ENCODE results near the gene CTSW.

Gene CTSW

GRCh38 chr11:65865550-65866172, 14.0 kb upstream of the CTSW start:
- Histone ChIP-seq H3K9ac (ENCODE audit: low read length) (no peak overlapping the region), H3K27ac (ENCODE audit: low read depth, low read length, poor library complexity, severe bottlenecking) (no peak overlapping the region), H3K27me3 (ENCODE audit: insufficient read depth, low read length) (no peaks in the 10 kb centered on the region), H2AFZ (ENCODE audit: low read length) (no peak overlapping the region), H3K9me3 (ENCODE audit: low read length) (no peaks in the 10 kb centered on the region), H3K36me3 (ENCODE audit: insufficient read depth, low read length) (peaks cover 63% of the 10 kb centered on the region), H3K4me3 (ENCODE audit: low read depth, low read length, poor library complexity, severe bottlenecking) (no peak overlapping the region), H3K4me2 (ENCODE audit: low read length) (no peak overlapping the region), H3K4me1 (ENCODE audit: insufficient read depth, low read length, severe bottlenecking) (peaks cover 11% of the 10 kb centered on the region), H3K9me2 (ENCODE audit: low read depth, low read length) (no peaks in the 10 kb centered on the region), H3F3A (ENCODE audit: insufficient read depth, low read length) (no peaks in the 10 kb centered on the region), H4K20me1 (ENCODE audit: insufficient read depth, low read length) (no peaks in the 10 kb centered on the region), H3K79me2 (ENCODE audit: insufficient read depth, low read length) (peaks cover 6% of the 10 kb centered on the region; the same call in 1 of the 2 replicates)
- no peak for TF ChIP-seq EZH2 (IDR thresholded peaks at IDR 0.05; ENCODE audit: borderline replicate concordance, low read length)
- TF ChIP-seq, protein P1, sequence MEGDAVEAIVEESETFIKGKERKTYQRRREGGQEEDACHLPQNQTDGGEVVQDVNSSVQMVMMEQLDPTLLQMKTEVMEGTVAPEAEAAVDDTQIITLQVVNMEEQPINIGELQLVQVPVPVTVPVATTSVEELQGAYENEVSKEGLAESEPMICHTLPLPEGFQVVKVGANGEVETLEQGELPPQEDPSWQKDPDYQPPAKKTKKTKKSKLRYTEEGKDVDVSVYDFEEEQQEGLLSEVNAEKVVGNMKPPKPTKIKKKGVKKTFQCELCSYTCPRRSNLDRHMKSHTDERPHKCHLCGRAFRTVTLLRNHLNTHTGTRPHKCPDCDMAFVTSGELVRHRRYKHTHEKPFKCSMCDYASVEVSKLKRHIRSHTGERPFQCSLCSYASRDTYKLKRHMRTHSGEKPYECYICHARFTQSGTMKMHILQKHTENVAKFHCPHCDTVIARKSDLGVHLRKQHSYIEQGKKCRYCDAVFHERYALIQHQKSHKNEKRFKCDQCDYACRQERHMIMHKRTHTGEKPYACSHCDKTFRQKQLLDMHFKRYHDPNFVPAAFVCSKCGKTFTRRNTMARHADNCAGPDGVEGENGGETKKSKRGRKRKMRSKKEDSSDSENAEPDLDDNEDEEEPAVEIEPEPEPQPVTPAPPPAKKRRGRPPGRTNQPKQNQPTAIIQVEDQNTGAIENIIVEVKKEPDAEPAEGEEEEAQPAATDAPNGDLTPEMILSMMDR (IDR thresholded peaks at IDR 0.05; ENCODE audit: low read length) = no peak

DNA sequence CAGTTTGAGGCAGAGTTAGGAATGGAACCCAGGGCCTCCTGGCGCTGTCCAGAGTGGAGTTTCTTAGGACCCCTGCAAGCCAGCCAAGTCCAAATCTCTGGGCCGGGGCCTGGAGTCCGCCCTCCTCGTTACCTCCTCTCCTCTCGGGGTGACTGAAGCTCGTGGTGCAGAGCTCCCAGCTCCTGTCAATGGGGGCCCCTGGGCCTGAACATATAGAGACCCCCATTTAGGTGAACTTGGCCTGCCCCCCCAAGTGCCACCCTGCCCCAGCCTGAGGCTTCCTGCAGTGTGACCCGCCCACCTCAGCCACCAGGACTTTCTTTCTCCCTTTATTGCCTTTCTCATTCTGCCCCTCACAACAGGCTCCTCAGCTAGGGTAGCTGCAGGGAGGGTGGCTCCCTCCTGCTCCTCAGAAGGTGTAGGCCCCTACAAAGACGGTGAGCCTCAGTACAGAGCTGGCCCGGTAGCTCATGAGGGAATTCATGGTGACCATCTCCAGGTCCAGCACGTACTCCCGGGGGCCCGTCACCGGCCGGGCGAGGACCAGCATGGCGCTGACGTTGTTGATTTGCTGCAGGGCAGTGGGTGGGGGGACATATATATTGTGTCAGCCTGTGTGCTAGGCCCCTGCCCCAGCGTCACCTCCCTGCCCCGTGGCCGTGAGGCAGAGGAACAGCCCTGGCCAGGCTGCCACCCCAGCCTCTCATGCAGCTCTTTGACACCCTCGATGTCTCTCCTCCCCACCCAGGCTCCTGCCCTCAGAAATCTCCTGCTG, 12.9 kb upstream of the CTSW start:
- TF ChIP-seq, protein P1 (IDR thresholded peaks at IDR 0.05; ENCODE audit: low read length) = no peak
- no peak for TF ChIP-seq EZH2 (IDR thresholded peaks at IDR 0.05; ENCODE audit: borderline replicate concordance, low read length)
- H3K27ac ChIP-seq (ENCODE audit: low read depth, low read length, poor library complexity, severe bottlenecking) = no peak overlapping the region
- H3K27me3 ChIP-seq (ENCODE audit: insufficient read depth, low read length) = peaks cover 3% of the 10 kb centered on the region; the same call in 1 of the 2 replicates
- H3F3A ChIP-seq (ENCODE audit: insufficient read depth, low read length) = no peaks in the 10 kb centered on the region
- H3K79me2 ChIP-seq (ENCODE audit: insufficient read depth, low read length) = no peaks in the 10 kb centered on the region
- no peak overlapping the region for H3K4me3 ChIP-seq (ENCODE audit: low read depth, low read length, poor library complexity, severe bottlenecking)
- no peaks in the 10 kb centered on the region for H3K9me3 ChIP-seq (ENCODE audit: low read length)
- H3K9me2 ChIP-seq (ENCODE audit: low read depth, low read length) = no peaks in the 10 kb centered on the region
- no peak overlapping the region for H3K9ac ChIP-seq (ENCODE audit: low read length)
- no peaks in the 10 kb centered on the region for H4K20me1 ChIP-seq (ENCODE audit: insufficient read depth, low read length)
- peaks cover 58% of the 10 kb centered on the region for H3K36me3 ChIP-seq (ENCODE audit: insufficient read depth, low read length)
- no peak overlapping the region for H3K4me2 ChIP-seq (ENCODE audit: low read length)
- H2AFZ ChIP-seq (ENCODE audit: low read length) = no peak overlapping the region
- peaks cover 4% of the 10 kb centered on the region for H3K4me1 ChIP-seq (ENCODE audit: insufficient read depth, low read length, severe bottlenecking)

- no peak for TF ChIP-seq EZH2 (IDR thresholded peaks at IDR 0.05; ENCODE audit: borderline replicate concordance, low read length)
- TF ChIP-seq, protein P1 (IDR thresholded peaks at IDR 0.05; ENCODE audit: low read length) = no peak
- Histone ChIP-seq H3K9me3 (ENCODE audit: low read length) (no peaks in the 10 kb centered on the region), H3K4me2 (ENCODE audit: low read length) (no peak overlapping the region), H3K4me1 (ENCODE audit: insufficient read depth, low read length, severe bottlenecking) (no peaks in the 10 kb centered on the region), H2AFZ (ENCODE audit: low read length) (no peak overlapping the region), H3K4me3 (ENCODE audit: low read depth, low read length, poor library complexity, severe bottlenecking) (no peak overlapping the region), H3K27me3 (ENCODE audit: insufficient read depth, low read length) (peaks cover 3% of the 10 kb centered on the region; the same call in 1 of the 2 replicates), H3K9me2 (ENCODE audit: low read depth, low read length) (no peaks in the 10 kb centered on the region), H4K20me1 (ENCODE audit: insufficient read depth, low read length) (no peaks in the 10 kb centered on the region), H3K27ac (ENCODE audit: low read depth, low read length, poor library complexity, severe bottlenecking) (no peak overlapping the region), H3F3A (ENCODE audit: insufficient read depth, low read length) (no peaks in the 10 kb centered on the region), H3K9ac (ENCODE audit: low read length) (no peak overlapping the region), H3K79me2 (ENCODE audit: insufficient read depth, low read length) (no peaks in the 10 kb centered on the region), H3K36me3 (ENCODE audit: insufficient read depth, low read length) (peaks cover 50% of the 10 kb centered on the region)
Measured at GRCh38 chr11:65867284-65868071, 12.2 kb upstream of the CTSW start.

Data from OCI-LY1 (cell line).